Activated CD4-positive, alpha-beta T cell treated with anti-CD3 and anti-CD28 coated beads, Interleukin-2, Interleukin-4, amounts not matched to agents 100 ng/mL and 50 ng/mL, durations not matched to agents 16 hours and 8 hours (primary cell): ENCODE results near the gene UBQLN4.

Source experiments
- DNase-seq: peaks from one replicate; pipeline ENCODE4 v3.0.0-alpha.2; 2020; ENCODE audit warnings: low spot score

The UBQLN4 gene

GRCh38 chr1:156014829-156015228 is 38.8 kb downstream of the UBQLN4 start:
- DNase-seq: no peak

GRCh38 chr1:156012051-156012817 is 41.4 kb downstream of the UBQLN4 start:
- no peak for DNase-seq

GRCh38 chr1:156009404-156009803 is 44.2 kb downstream of the UBQLN4 start:
- DNase-seq: no peak

GRCh38 chr1:156006666-156007376 is 46.8 kb downstream of the UBQLN4 start:
- DNase-seq: no peak

GRCh38 chr1:156004843-156005584 is 48.6 kb downstream of the UBQLN4 start:
- peak; percentile 50 for DNase-seq

- no peak for DNase-seq
Measured at GRCh38 chr1:156003923-156004188, 49.7 kb downstream of the UBQLN4 start.

GRCh38 chr1:156002188-156002911 is 51.2 kb downstream of the UBQLN4 start:
- no peak for DNase-seq

- DNase-seq: no peak
Measured at GRCh38 chr1:156001662-156002171, 51.9 kb downstream of the UBQLN4 start.

GRCh38 chr1:156001021-156001661 is 52.5 kb downstream of the UBQLN4 start:
- no peak for DNase-seq

GRCh38 chr1:155999964-156000363 is 53.6 kb downstream of the UBQLN4 start:
- DNase-seq: no peak

- DNase-seq: no peak
Measured at GRCh38 chr1:155996166-155996565, 57.4 kb downstream of the UBQLN4 start.

- DNase-seq: no peak
Measured at GRCh38 chr1:155993595-155993994, 60.0 kb downstream of the UBQLN4 start.

- no peak for DNase-seq
Measured at GRCh38 chr1:155990005-155990739, 63.4 kb downstream of the UBQLN4 start.

- DNase-seq: peak; percentile 85
Measured at GRCh38 chr1:155989242-155990004, 64.2 kb downstream of the UBQLN4 start.
